ENCODE results near the gene CYTH1.

Gene CYTH1, protein sequence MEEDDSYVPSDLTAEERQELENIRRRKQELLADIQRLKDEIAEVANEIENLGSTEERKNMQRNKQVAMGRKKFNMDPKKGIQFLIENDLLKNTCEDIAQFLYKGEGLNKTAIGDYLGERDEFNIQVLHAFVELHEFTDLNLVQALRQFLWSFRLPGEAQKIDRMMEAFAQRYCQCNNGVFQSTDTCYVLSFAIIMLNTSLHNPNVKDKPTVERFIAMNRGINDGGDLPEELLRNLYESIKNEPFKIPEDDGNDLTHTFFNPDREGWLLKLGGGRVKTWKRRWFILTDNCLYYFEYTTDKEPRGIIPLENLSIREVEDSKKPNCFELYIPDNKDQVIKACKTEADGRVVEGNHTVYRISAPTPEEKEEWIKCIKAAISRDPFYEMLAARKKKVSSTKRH

DNA sequence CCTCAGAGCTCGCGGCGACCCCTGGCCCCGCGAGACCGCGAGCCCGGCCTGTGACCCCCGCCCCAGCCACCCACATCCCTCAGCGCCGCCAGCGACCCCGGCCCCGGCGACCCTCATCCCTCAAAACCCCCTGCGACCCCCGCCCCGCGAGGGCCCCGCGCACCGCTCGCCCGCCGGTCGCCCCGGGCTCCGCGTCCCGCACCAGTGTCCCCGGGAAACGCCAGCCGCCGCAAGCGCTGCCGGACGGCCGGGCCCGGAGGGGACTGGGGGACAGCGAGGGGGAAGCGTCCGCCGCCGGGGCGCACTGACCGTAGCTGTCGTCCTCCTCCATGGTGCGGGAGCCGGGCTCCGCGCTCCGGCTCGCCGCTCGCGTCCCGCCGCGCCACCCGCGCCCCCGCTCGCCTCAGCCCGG, at the start of gene CYTH1:
Gene CYTH1, minus strand, starts transcription at position 381 of the 412 bp plus-strand sequence. Its CDS starts 50 bp downstream, at position 331.
- DNase-seq = no peak

DNA sequence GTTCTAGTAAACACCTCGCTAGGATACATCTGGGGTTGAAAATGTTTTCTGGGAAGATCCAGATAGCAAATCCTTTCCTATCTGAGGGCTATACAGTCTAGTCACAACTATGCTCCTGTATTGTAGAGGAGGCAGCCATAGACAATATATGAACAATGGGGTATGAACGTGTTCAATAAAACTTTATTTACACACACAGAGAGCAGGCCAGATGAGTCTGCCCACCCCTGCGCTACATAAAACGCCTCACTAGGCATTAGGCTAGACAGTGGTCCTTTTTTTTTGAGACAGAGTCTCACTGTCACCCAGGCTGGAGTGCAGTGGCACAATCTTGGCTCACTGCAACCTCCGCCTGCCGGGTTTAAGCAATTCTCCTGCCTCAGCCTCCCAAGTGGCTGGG, 47.4 kb upstream of the CYTH1 start:
- DNase-seq = no peak

DNA sequence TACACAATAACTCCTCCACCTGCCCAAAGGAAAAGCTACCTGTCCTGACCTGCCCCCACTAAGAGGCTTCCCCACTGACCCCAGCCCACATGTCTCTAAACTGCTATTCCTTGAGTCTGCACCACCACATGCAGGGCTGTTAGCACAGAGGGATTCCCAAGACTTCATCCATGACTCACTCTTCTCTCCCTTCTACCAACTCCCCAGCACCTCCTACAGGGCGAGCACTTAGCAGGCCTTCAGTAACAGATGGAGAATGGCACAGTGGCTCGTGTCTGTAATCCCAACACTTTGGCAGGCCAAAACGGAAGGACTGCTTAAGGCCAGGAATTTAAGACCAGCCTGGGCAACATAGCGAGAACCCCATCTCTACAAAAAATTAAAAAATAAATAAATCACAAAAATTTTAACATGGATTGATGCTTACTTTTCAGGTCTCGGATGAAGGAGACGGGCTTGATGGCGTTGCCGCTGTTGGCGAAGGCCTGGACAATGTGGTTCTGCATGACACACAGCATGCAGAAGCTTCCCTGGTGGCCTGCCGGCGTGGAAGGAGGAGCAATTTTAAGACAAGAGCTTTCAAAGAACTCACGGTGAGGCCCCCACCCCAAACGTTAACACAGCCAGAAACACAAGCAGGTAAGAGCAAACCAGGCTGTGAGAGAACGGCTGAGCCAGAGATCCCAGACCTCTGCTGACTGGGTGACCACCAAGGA, 46.6 kb upstream of the CYTH1 start:
- no peak for DNase-seq

DNA sequence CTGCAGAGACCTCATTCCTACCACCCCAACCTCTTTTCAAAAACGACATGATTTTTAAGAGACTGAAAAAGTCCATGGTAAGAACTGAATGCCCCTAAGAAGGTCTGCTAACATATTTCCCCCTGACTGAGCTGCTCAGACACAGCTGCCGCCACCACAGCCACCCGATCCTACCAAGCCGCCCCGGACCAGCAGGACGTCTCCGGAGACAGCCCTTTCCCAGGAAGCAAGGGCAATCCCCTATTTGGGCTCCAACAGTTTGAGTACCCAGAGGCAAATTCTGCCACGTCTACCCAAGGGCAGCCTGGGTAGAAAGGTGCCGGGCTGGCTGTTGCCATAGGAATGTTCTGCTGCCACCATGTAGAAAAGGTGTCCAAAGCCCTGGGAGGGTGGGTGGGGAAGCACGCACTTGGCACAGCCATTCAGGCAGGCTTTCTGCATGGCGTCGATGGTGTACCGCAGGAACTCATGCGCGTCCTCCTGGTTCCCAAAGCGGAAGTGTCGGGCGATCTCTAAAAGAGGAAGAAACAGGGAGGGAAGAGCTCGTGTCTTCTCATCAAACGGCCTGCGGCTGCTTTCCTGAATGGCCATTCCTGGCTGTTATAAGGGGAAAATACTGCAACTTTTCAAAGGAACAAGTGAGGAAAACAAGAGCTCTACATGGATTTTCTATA, 44.9 kb upstream of the CYTH1 start:
- no peak for DNase-seq

DNA sequence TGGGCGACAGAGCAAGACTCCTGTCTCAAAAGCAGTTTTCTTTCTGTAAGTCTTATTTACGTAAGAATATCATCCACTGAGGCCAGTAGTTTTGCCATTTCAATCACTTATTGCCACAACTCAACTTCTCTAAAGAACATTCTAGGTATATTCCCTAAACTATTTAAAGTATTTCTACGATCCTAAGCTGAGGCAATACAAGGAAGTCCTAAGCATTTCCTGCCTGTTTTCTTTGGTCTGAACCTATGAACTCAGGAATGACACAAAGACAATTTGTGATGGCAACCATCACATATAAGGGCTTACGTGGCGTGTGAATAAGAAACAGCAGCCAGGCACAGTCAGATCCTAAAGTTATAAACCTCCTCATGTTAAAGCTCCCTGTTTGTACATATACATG, 44.3 kb upstream of the CYTH1 start:
- DNase-seq = no peak

DNA sequence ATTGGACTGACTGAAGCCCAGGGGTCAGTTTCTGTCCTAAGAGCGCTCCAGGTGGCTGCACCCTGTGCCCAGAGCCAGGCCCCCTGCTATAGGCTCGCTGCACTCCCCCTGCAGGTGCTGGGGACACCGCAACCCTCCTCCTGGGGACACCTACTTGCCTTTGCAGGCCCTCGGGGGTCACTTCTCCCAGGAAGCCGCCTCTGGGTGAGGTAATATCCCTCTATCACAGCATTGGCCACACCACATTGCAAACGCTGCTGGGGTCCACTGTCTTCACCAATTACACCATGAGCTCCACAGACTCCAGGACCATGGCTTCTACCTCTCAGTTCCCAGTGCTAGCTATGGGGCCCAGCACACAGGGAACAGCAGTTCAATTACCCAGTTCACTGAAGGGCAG, 43.6 kb upstream of the CYTH1 start:
- DNase-seq = no peak

DNA sequence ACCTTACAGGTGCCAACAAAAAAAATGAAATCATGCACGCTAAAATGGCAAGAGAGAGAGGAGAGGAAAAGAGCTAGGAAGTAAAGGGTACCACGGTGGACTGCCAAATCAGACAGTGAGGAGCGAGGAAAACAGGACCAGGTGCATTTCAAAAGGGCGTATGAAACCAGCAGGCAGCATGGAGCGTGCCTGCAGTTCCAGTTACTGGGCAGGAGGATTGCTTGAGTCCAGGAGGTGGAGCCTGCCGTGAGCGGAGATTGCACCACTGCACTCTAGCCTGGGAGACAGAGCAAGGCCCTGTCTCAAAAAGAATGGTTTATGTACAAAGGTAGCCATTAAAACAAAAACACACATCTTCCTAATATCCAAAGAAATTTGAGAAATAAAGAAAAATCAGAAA, 42.2 kb upstream of the CYTH1 start:
- no peak for DNase-seq

DNA sequence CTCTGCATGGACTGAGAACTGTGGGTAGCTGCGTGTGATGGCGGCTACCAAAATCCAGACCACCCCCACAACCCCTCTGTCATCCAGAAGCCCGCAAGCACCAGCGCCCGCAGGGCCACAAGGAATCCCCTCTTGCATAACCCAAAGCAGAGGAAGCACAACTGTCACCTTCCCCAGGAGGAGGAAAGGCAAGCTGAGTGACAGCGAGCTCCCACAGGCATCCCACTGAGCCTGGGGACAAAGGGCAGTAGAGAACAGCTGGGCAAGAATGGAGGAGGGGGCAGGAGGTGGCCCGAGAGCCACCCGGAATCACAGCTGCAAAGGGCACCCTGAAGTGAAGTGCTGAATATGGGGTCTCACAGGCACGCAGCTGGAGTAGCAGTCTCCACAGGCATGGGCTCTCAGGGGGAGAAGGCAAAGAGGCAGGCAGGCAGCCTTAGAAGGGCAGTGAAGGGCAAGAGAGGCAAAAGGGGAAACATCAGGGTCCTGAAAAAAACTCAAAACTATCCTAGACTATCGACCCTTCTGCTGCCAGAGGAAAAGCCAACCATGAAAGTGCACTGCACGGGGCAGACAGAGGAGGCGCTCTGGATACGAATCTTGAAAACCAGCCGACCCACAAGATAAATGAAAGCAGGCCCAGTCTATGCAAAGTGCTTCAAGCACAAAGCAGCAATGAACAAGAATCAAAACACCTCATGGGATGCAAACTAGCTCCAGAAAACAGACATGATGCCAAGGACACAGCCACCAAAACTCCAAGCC, 41.4 kb upstream of the CYTH1 start:
- DNase-seq = no peak

DNA sequence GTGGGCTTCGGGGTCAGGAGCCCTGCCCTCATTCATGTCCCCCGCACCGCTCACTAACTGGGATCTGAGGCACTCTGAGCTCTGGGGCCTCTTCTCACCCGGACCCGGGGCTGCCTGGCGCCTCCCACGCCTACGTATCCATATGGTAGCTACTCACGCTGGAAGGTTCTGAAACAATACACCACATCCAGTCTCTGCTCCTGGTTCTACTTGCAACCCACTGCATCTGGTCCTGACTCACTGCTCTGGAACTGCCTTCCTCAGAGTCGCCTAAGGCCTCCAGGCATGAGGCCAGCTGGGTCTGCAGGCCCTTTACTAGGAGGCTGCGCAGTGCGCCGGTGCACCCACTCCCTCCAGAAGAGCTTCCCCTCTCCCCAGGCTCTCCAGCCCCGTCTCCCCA, 40.5 kb upstream of the CYTH1 start:
- no peak for DNase-seq

DNA sequence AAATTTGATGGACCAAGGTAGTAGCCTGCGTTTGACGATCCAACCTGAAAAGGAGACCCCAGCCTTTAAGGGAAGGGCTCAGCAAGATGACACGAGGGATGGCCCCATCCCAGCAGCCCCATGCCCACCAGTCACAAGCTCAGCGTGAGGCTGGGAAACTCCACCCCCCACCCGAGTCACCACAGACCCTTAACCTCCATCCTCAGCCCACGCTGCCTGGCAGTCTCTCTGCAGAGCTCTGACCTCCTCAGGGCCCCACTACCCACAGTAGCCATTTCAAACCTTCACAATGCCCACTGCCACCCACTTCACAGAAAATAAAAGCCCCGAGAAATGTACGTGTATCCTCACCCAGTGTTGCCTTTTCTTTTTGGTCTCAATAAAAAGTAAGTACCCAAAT, 39.9 kb upstream of the CYTH1 start:
- no peak for DNase-seq

DNA sequence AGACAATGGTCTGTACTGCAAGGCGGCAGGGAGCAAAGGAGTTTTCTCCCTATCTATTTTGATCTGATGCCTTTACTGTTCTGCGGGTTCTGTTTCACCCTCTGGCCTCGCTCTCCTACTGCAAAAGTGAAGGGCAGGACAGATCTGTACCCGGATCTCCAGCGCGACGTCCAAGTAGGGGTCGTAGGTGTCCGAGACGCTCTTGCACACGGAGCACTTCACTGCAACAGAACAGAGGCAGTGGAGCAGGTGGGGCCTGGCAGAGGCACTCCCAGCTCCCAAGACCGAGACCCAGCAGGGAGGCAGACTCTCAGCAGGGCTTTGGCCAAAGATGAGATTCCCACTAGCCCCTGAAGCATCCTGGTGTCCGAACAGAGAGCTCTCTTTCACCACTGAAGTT, 38.8 kb upstream of the CYTH1 start:
- no peak for DNase-seq

DNA sequence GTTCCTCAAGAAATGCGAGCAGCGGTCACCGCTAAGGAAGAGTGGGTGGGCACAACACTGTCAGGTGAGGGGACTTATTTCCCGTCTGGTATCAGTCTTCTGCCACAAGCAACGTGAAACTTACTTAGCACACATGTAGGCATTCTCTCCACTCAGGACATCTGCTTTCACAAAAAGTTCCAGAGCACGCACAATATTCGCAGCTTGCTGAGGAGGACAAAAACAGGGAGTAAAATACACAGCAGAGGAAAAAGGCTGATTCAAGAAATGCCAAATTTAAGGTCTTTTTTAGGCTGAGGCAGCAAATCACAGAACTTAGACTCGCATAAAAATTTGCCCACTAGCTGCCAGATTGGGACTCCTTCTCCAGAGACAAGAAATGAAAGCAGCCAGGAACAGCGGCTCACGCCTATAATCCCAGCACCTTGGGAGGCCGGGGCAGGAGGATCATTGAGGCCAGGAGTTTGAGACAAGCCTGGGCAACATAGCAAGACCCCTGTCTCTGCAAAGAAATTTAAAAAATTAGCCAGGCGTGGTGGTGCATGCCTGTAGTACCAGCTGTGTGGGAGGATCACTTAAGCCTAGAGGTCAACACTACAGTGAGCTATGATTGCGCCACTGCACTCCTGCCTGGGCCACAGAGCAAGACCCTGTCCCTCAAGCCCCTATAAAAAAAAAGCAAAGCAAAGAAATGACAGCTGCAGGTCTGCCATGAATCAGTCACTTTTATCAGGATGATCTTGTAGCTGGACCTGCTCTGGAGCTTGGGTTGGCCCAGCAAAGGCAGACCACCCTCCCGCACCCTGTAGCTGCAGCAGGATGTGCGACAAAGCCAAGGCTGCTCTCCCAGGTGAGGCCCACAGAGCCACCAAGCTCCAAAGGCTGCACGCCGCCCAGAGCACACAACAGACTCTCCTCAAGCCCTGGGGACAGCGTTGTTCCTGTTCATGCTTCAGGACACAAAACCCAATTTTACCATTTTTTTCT, 38.0 kb upstream of the CYTH1 start:
- DNase-seq = no peak

DNA sequence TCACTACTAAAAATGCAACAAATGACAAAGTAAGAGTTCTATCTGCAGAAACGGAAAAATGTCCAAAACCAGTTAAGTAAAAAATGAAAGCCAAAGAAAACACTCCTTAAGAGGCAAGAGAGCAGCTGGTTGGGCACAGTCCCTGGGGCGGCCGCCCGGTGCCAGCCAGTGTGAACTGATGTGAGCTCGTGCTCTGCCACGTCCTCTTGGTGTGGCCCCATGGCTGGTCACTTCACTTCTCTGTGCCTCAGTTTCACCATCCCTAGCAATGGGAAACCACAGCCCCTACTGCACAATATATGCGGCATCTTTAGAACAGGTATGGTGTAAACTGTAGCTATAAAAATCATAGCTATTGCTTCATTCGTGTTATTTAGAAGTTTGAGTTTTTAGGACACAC, 37.3 kb upstream of the CYTH1 start:
- no peak for DNase-seq

DNA sequence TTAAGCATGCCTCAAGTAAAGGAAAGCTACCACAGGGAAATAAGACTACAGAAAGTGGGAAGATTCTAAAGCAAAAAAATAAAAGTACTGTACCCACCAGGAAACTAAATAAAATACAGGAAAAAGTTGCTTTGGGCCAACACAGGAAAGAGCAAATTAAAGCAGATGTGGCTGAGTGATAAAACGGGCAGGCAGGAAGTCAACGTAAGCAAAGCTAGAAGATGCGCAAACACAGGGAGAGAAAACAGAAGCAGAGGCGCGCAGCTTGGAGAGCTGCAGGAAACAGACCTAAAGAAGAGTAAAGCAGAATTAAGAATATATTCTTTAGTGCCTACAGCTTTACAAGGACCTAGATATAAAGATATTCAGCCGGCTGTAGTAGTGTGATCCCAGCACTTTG, 36.9 kb upstream of the CYTH1 start:
- DNase-seq = peak in 2 of 4 experiments; percentile 40 to 43

DNA sequence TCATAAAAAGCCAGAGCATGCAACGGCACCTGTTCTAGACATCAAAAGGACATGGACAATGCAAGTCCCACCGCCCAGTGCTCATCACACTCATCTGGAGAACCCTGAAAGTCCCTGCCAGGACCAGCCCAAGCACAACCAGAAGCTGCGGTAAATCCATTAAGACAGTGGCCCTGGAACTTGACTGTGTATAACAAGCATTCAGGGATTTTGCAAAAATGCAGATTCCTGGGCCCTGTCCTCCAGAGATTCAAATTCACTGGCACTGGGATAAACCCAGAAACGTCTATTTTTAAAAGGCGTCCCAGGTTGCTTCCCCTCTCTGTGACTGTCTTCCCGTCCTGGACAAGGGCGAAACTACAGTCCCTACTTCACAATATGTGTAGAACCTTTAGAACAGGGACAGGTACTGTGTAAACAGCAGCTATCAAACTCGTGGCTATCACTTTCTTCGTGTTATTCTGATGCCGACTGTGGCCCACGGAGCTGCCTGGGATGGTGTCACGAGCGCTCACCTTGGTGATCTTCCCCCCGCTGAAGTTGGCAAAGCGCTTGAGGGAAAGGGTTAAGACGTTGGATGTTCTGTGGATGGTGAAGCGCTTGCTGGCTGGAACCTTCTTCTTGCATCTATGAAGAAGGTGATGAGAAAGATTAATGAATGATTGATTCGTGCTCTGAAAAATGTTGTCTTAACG, 36.2 kb upstream of the CYTH1 start:
- DNase-seq = no peak

DNA sequence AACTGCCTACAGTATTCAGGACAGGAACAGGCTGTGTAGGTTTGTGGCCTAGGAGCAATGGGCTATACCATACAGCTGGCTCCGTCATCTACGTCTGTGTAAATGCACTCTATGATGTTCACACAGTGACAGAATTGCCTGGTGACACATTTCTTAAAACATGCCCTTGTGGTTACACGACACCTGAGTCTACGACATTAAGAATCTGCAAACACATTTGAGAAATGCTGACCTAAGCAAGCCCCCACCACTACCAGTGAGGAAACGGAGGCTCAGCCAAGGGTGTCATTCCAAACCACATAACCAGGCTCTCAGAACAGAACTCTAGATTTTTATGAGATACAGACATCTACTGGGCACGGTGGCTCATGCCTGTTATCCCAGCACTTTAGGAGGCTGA, 35.0 kb upstream of the CYTH1 start:
- DNase-seq = peak in 1 of 4 experiments; percentile 18

DNA sequence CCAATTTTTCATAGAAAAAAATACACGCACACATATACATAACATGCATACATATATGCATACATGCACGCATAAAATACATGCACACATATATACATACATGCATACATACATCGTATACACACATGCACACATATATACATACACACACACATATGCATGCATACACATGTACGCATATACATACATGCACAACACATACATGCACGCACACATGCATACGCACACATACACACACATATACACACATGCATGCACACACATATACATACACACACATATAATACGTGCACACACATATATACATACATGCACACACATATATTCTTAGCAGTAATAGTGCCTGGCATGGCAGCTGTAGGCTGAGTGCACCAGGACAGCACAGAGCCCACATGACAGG, 33.6 kb upstream of the CYTH1 start:
- DNase-seq = no peak

DNA sequence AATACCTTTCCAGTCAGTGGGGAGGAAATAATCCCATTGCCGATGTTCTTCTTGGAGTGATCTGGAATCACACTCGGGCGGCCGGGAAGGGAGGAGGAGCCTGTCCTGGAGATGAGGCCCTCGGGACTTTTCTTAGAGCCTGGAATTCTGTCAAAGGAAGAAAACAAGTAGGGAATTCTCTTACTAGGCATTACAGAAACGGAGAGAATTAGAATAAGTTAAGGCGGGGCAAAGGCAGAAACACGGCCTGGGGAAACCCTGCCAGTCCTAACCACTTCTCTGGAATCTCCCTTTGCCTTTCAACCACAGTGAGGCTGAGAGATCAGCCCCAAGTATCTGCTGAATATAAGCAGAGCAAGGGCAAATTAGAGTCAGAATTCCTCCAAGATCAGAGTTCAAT, 30.8 kb upstream of the CYTH1 start:
- no peak for DNase-seq

DNA sequence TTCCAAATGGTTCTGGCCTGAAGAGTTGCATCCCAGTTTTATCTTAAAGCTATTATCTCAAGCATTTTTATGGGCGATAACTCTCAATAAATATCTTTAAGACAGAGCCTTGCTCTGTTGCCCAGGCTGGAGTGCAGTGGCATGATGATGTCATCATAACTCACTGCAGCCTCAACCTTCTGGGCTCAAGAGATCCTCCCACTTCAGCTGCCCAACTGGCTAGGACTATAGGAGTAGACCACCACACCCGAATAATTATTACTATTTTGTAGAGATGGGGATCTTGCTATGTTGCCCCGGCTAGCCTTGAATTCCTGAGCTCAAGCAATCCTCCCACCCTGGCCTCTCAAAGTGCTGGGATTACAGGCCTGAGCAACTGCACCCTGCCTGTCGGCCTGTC, 26.1 kb upstream of the CYTH1 start:
- DNase-seq = no peak

DNA sequence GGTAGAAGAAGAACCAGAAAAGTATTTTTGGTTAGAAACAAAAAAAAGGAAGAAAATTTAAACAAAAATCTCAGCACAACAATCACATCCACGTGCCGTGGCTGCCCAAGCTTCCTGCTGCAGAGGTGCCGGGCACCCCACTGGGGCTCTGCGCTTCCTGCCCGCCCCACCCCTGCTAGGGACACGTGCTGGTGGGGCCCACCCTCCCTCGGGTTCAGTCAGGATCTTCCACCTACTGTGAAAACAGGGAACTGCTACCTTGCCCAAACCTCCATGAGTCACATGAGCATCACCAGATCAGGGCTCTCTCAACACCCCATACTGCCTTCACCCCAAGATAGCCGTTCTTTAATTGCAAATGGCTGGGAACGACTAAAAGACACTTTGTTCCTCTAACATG, 24.4 kb upstream of the CYTH1 start:
- DNase-seq = peak in 1 of 4 experiments; percentile 67

DNA sequence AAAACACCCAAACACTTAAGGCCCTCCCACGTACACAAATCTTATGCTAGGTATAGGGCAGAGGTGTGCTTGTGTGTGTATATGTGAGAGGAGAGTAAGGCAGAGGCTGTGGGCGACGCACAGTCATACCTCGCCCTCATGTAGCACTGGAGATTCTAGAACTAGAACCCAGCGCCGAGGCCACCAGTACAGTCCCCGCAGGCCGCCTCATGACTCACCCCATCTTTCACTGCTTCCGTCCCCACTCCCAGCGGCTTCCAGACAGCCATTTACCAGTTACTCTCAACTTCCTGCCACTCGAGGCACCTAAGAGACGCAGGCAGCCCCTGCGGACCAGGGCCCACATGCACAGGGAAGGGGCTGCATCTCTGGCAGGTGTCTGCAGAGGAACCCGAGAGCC, 23.2 kb upstream of the CYTH1 start:
- DNase-seq = peak in 1 of 4 experiments; percentile 53

Data from activated naive CD4-positive, alpha-beta T cell (primary cell).